Fibroblast of lung (primary cell): ENCODE data around the gene IFT52.

ENCODE experiments used
- CTCF ChIP-seq, 2 donors: IDR thresholded peaks in 1 of 2; conservative IDR thresholded peaks in 1 of 2; 1 replicate in 1 of 2; 2 replicates in 1 of 2; pipeline ENCODE4 v1.5.1; 2011 to 2012; ENCODE audit warnings: low read length in 2 of 2, control low read depth in 1 of 2, inconsistent platforms in 1 of 2, low read depth in 1 of 2, mild to moderate bottlenecking in 1 of 2
- EZH2 ChIP-seq: IDR thresholded peaks from 2 replicates; pipeline ENCODE4 v1.5.1; 2012; ENCODE audit warnings: low read length, control low read depth, mild to moderate bottlenecking; ENCODE audit errors: missing control alignments

DNA sequence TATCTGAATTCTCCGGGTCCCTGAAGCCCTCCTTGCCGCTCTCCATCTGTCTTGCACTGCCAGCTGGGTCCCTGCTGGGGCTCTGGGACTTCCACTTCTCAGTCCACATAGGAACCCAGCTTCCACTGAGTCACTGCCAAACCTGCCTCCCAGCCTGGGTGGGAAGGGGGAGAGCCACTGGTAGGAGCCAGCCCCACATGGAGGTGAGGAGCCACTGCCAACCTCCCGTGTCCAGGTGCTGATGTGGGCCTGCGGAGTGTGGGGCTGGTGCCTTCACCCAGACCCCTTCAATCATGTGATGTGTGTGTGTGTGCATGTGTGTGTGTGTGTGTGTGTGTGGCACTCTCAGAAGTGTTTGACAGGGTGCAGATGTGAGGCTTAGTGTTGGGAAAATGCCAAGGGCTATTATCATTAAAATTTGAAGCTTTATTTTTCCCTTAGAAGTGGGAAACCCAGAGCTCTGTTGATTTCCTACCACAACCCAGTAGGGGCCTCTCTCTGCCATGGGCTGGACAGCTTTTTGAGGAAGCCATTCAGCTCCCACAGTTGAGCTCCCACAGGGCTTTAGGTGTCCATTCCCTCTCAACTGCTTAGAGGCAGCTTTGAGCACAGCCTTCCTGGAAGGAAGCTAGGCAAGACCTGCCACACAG lies 41.2 kb upstream of the IFT52 start:
- TF ChIP-seq CTCF (conservative IDR thresholded peaks at IDR 0.05 in 1 of 2, IDR thresholded peaks at IDR 0.05 in 1 of 2; ENCODE audit: low read depth in 1 of 2, low read length in 2 of 2) (no peak), EZH2 (no peak)
